ENCODE measurements around the gene ITGA11.

Gene ITGA11

DNA sequence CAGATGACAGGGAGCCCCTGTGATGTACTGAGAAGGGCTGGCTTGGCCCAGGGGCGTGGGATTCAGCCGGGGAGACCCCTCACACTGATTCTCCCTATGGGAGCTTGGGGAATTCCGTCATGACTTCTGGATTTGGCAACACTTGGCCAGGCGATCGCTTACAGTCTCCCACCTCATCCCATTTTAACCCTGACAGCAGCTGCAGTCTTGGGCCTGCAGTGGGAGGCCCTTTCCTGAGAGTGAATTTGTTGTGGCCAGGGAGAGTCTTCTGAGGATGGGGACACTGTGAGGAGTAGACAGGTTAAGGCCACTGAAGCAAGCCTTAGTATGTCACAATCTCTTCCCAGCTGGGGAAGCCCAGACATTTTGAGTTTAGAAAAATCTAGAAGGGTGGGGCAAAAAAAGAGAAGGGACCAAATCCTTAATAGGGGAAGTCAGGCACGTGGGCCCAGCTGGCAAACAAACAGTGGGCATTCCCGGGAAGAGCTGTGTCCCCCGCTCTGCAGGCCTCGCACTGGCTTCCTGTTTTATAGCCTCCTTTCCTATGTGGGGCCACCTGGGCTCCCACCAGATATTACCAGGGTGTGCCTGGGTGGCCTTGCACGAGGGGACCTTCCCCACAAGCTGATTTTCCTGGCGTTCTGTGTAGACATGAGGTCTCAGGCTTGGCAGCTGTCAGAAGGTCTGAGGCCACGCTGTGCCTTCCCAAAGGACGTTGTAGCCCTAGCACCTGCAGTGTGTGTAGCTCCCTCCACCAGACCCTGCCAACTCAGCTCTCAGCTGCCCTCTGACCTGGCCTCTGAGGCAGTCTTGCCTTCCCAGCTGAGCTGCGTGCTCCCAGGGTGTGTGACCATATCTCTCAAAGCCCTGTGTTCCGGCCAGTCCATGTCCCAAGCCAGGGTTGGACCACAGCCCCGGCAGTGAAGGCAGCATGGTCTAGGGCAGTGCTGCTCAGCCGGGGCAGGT, 89.9 kb downstream of the ITGA11 start:
- TF ChIP-seq, protein P1, sequence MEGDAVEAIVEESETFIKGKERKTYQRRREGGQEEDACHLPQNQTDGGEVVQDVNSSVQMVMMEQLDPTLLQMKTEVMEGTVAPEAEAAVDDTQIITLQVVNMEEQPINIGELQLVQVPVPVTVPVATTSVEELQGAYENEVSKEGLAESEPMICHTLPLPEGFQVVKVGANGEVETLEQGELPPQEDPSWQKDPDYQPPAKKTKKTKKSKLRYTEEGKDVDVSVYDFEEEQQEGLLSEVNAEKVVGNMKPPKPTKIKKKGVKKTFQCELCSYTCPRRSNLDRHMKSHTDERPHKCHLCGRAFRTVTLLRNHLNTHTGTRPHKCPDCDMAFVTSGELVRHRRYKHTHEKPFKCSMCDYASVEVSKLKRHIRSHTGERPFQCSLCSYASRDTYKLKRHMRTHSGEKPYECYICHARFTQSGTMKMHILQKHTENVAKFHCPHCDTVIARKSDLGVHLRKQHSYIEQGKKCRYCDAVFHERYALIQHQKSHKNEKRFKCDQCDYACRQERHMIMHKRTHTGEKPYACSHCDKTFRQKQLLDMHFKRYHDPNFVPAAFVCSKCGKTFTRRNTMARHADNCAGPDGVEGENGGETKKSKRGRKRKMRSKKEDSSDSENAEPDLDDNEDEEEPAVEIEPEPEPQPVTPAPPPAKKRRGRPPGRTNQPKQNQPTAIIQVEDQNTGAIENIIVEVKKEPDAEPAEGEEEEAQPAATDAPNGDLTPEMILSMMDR (IDR thresholded peaks at IDR 0.05; ENCODE audit: low read depth, low read length, missing control alignments) = no peak
- Histone ChIP-seq H3K4me3 (ENCODE audit: low read depth, low read length) (no peak overlapping the region), H3K27ac (no peak overlapping the region), H3K27me3 (replicated peaks) (no peaks in the 10 kb centered on the region), H3K36me3 (replicated peaks) (peaks cover 61% of the 10 kb centered on the region)
- no peak for DNase-seq
- in situ Hi-C loops (cut with HindIII; ENCODE audit: low pct_ligation_motif_present, low sequenced_read_pairs) = no loop called here

DNA sequence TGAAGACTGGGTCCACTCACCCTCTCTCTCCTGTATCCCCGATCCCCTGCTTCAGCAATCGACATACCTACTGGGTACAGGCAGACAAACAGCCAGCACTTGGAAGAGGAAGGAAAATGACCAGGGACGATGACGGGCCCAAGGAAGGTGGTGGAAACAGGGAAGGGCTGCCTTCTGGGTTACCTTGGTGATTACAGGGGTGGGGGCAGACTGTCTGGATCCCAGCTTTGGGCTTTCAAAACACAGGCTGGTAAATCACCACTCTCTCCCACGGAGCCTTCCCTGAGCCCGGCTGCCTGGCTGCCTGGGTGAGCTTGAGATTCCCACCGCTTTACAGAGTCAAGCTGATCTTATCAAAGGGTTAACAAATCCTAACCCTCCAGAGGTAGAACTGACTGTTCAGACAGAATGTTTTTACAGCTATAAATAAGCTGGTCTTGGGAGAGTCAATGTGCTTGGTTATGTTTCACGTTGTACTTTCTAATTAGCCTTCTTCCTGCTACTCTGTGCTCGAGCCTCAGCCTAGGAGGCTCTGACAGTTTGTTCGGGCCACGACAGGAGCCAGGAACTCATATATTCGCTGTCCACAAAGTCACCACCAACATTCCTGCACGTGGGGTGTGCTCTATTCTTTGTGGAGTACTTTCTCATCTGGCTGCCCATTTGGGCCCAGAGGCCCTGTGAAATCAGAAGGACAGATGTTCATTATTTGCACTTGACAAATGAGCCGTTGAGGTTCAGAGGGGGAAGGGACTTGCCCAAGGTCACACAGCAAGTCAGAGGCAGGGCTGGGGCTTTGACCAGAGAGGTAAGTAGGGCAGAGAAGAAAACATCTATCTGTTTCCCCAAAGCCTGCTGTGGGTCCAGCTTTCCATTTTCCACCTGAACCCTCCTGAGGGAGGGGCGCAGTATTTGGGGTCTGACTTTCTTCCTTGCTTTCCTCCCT, 91.0 kb downstream of the ITGA11 start:
- Histone ChIP-seq H3K27ac (no peak overlapping the region), H3K36me3 (replicated peaks) (peaks cover 55% of the 10 kb centered on the region), H3K4me3 (ENCODE audit: low read depth, low read length) (no peak overlapping the region), H3K27me3 (replicated peaks) (no peaks in the 10 kb centered on the region)
- no peak for DNase-seq
- in situ Hi-C loops (cut with HindIII; ENCODE audit: low pct_ligation_motif_present, low sequenced_read_pairs) = no loop called here
- TF ChIP-seq, protein P1 (IDR thresholded peaks at IDR 0.05; ENCODE audit: low read depth, low read length, missing control alignments) = no peak

DNA sequence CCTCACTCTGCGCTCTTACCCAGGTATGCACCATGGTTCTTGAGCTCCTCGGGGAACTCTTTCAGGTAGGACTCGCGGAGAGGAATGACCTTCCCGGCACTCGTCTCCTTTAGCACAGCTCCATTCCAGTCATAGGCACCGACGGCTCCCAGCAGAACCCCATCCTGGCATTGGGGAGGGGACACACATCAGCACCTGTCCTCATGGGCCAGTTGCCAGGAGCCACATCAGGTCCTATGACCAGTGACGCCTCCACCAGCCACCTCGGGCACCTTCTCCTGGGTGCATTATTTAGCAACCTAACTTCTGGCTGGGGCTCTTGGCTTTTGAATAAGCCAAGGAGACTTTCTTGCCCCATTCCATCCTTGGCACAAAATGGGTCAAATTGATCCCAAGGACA, 92.5 kb downstream of the ITGA11 start:
- TF ChIP-seq, protein P1 (IDR thresholded peaks at IDR 0.05; ENCODE audit: low read depth, low read length, missing control alignments) = no peak
- no peak for DNase-seq
- Histone ChIP-seq H3K27ac (no peak overlapping the region), H3K4me3 (ENCODE audit: low read depth, low read length) (no peak overlapping the region), H3K27me3 (replicated peaks) (no peaks in the 10 kb centered on the region), H3K36me3 (replicated peaks) (peaks cover 48% of the 10 kb centered on the region)
- in situ Hi-C loops (cut with HindIII; ENCODE audit: low pct_ligation_motif_present, low sequenced_read_pairs) = no loop called here

DNA sequence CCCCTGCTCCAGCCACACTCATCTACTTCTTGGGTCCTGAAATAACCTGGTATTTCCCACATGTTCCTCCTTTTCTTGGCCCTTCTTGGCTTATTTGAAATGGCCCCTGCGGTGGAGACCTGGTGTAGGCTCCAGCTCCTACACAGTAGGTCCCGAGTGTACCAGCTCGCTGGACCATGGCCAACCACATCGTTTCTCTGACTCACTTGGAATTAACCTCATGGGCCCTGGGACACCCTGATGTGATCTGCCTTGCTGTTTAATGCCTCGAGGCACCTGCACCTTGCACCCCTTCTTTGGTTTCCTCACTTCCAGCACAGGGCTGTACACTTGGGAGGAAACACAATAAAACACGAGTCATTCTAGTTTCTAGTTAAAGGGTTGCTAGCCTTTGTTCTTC, 94.1 kb downstream of the ITGA11 start:
- in situ Hi-C loops (cut with HindIII; ENCODE audit: low pct_ligation_motif_present, low sequenced_read_pairs) = no loop called here

DNA sequence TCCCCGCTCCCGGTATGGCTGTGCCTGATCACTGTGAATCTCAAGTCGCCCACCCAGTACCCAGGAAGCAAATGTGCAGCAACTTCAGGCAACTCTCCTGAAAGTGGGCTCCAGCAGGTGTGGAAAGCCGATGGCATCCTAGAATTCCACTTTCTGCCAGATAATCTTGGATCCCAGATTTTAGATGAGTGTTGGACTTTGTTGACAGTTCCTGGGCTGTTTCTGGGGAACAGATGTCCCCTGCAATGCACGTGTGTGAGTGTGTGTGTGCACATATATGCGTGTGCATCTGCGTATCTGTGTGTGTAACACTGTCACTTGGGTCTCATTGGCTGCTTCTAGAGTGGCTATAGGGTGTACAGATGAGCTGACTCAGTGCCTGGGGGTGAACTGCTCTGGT, 95.4 kb downstream of the ITGA11 start:
- DNase-seq = no peak
- TF ChIP-seq, protein P1 (IDR thresholded peaks at IDR 0.05; ENCODE audit: low read depth, low read length, missing control alignments) = no peak
- no peak overlapping the region for H3K27ac ChIP-seq
- peaks cover 35% of the 10 kb centered on the region for H3K36me3 ChIP-seq (replicated peaks)
- H3K27me3 ChIP-seq (replicated peaks) = no peaks in the 10 kb centered on the region
- no peak overlapping the region for H3K4me3 ChIP-seq (ENCODE audit: low read depth, low read length)
- in situ Hi-C loops (cut with HindIII; ENCODE audit: low pct_ligation_motif_present, low sequenced_read_pairs) = no loop called here

More for the DNA sequence above, 94.1 kb downstream of the ITGA11 start:
- H3K4me3 ChIP-seq (ENCODE audit: low read depth, low read length) = no peak overlapping the region
- no peak overlapping the region for H3K27ac ChIP-seq
- H3K36me3 ChIP-seq (replicated peaks) = peaks cover 38% of the 10 kb centered on the region
- TF ChIP-seq, protein P1 (IDR thresholded peaks at IDR 0.05; ENCODE audit: low read depth, low read length, missing control alignments) = no peak
- DNase-seq = no peak
- H3K27me3 ChIP-seq (replicated peaks) = no peaks in the 10 kb centered on the region

Data from brain microvascular endothelial cell (primary cell).